Mucosa of descending colon (tissue), 3 donors: ENCODE measurements around the gene GOLGA5. TPM values are rescaled to one million over a fixed set of nuclear protein-coding genes. Genes with fewer than 3 reads are reported as not detected.
"Not testable (repeated sequence)": the region's sequence is repeated elsewhere in the genome, so short reads cannot be mapped to it uniquely, and the experiment has no call there.

Source experiments
- ATAC-seq: fragments of 200-7000 bp; cut with Tn5 transposase; one replicate; pipeline ENCODE4 v1.9.1; 2020; ENCODE audit warnings: mild to moderate bottlenecking, moderate library complexity
- DNase-seq, 3 donors: peaks; one replicate each; pipeline ENCODE4 v3.0.0-alpha.2; 2020
- H3K36me3 ChIP-seq: fragments of 200-600 bp; one replicate; pipeline ENCODE4 v1.8.0; 2021; ENCODE audit warnings: low read depth, mild to moderate bottlenecking
- H3K4me1 ChIP-seq: fragments of 200-600 bp; one replicate; pipeline ENCODE4 v1.8.0; 2021; ENCODE audit warnings: low read depth, mild to moderate bottlenecking
- H3K4me3 ChIP-seq: fragments of 200-600 bp; one replicate; pipeline ENCODE4 v1.8.0; 2021; ENCODE audit warnings: mild to moderate bottlenecking
- H3K9me3 ChIP-seq: fragments of 200-600 bp; one replicate; pipeline ENCODE4 v1.8.0; 2021; ENCODE audit warnings: mild to moderate bottlenecking
- intact Hi-C, 2 donors: fragments of 100-400 bp; cut with DNase I in 1 of 2; cut with micrococcal nuclease in 1 of 2; formaldehyde crosslinking; loops; one replicate each; pipeline versions ENCODE4 v1.11.0 to v1.11.1; 2022; cut with DNase I, micrococcal nuclease
- total RNA-seq, 3 donors: library from RNA; stranded (reverse); fragmentation: NEBNext Ultra II Directional in 2 of 3; extraction: Animal tissue kit (Norgen Biotek cat#: 25700) in 2 of 3; gene quantifications; one replicate each; pipeline versions ENCODE4 v1.2.1 to v1.2.4, GENCODE V29; 2021 to 2023
- TF ChIP-seq, protein P1 (sequence below): fragments of 200-600 bp; IDR thresholded peaks from one replicate; pipeline ENCODE4 v1.8.0; 2022; ENCODE audit warnings: antibody characterized with exemption, mild to moderate bottlenecking
- donor health status: DM: no; HTN: no; CAD: no; lungs with moderate emphysema.
- donor health status: DM: no; HTN: no; CAD: no.
- donor health status: DM: no; HTN: yes; CAD: no.

The GOLGA5 gene
- total RNA-seq, 3 donors from 2014 or later = 33.8 to 40.0 (median 39.2) TPM

GRCh38 chr14:92800525-92800924 lies 6.4 kb downstream of the GOLGA5 start:
- ATAC-seq = no peak
- Histone ChIP-seq H3K36me3 (peaks cover 6% of the 10 kb centered on the region), H3K9me3 (no peaks in the 10 kb centered on the region), H3K4me1 (peaks cover 16% of the 10 kb centered on the region), H3K4me3 (no peak overlapping the region)
- intact Hi-C loops = no loop called here
- DNase-seq = no peak
- TF ChIP-seq, protein P1, sequence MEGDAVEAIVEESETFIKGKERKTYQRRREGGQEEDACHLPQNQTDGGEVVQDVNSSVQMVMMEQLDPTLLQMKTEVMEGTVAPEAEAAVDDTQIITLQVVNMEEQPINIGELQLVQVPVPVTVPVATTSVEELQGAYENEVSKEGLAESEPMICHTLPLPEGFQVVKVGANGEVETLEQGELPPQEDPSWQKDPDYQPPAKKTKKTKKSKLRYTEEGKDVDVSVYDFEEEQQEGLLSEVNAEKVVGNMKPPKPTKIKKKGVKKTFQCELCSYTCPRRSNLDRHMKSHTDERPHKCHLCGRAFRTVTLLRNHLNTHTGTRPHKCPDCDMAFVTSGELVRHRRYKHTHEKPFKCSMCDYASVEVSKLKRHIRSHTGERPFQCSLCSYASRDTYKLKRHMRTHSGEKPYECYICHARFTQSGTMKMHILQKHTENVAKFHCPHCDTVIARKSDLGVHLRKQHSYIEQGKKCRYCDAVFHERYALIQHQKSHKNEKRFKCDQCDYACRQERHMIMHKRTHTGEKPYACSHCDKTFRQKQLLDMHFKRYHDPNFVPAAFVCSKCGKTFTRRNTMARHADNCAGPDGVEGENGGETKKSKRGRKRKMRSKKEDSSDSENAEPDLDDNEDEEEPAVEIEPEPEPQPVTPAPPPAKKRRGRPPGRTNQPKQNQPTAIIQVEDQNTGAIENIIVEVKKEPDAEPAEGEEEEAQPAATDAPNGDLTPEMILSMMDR = no peak

GRCh38 chr14:92801917-92802316 lies 7.8 kb downstream of the GOLGA5 start:
- intact Hi-C loops = no loop called here
- DNase-seq (no peak), ATAC-seq (no peak)
- Histone ChIP-seq H3K36me3 (peaks cover 7% of the 10 kb centered on the region), H3K9me3 (no peaks in the 10 kb centered on the region), H3K4me1 (peaks cover 11% of the 10 kb centered on the region), H3K4me3 (no peak overlapping the region)
- TF ChIP-seq, protein P1 = no peak

- no peak overlapping the region for H3K4me3 ChIP-seq
- DNase-seq (no peak), ATAC-seq (no peak)
- H3K4me1 ChIP-seq = peaks cover 11% of the 10 kb centered on the region
- TF ChIP-seq, protein P1 = no peak
- peaks cover 13% of the 10 kb centered on the region for H3K36me3 ChIP-seq
- intact Hi-C loops = no loop called here
- H3K9me3 ChIP-seq = no peaks in the 10 kb centered on the region
Observed at GRCh38 chr14:92802678-92803077, 8.6 kb downstream of the GOLGA5 start.

DNA sequence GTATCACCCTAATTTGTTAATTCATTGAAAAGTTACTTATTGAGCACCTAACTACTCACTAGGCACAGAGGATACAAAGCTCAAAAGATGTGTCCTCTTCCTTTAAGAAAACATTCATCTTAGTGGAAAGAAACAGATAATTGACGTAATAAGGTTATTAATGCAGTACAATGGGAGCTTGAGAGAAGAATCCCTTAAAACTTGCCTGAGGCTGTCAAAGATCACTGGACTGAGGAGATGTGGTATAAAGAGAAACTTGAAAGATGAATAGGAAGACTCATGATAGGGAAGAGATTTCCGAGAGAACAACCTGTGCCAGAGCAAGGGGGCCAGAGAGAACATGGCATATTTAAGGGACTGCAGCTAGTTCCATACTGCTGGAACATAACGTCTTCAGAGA lies 19.1 kb downstream of the GOLGA5 start:
- TF ChIP-seq, protein P1 = no peak
- no peak for DNase-seq
- no peak for ATAC-seq
- intact Hi-C loops = no loop called here
- H3K4me1 ChIP-seq = no peaks in the 10 kb centered on the region
- no peaks in the 10 kb centered on the region for H3K9me3 ChIP-seq
- no peak overlapping the region for H3K4me3 ChIP-seq
- peaks cover 31% of the 10 kb centered on the region for H3K36me3 ChIP-seq

DNA sequence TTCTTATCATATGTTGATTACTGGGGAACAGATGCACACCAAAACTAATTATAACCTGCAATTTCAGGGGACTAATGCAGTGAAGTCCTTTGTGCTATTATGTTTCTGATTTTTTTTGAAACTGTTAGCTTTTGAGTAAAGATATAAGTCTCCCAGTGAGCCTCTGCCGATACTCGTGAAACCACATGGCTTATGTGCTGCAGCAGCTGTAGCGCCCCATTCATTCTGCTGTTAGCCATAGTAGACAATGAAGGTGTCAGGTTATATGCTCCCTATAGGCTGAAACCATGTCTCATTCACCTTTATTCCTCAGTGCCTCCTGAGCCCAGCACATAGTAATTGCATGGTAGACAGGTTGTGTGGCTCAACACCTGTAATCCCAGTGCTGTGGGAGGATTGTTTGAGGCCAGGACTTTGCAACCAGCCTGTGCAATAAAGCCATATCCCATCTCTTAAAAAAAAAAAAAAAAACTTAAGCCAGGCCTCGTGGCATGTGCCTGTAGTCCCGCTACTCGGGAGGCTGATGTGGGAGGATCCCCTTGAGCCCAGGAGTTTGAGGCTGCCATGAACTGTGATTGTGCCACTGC lies 25.0 kb downstream of the GOLGA5 start:
- DNase-seq (no peak), ATAC-seq (no peak)
- Histone ChIP-seq H3K4me3 (no peak overlapping the region), H3K4me1 (no peaks in the 10 kb centered on the region), H3K36me3 (peaks cover 16% of the 10 kb centered on the region), H3K9me3 (no peaks in the 10 kb centered on the region)
- intact Hi-C loops = no loop called here
- TF ChIP-seq, protein P1 = no peak

GRCh38 chr14:92819680-92820535 lies 25.8 kb downstream of the GOLGA5 start:
- H3K4me3 ChIP-seq, H3K4me1 ChIP-seq, ATAC-seq, DNase-seq, intact Hi-C loops, H3K9me3 ChIP-seq: not testable (repeated sequence)
- H3K36me3 ChIP-seq = peaks cover 16% of the 10 kb centered on the region

GRCh38 chr14:92820536-92820840 lies 26.4 kb downstream of the GOLGA5 start:
- intact Hi-C loops, ATAC-seq, H3K4me3 ChIP-seq, H3K4me1 ChIP-seq, DNase-seq, H3K9me3 ChIP-seq: not testable (repeated sequence)
- peaks cover 16% of the 10 kb centered on the region for H3K36me3 ChIP-seq
